Thyroid gland (tissue), 4 donors: ENCODE measurements around the gene BCAT1.

Experiments
- CTCF ChIP-seq, 6 experiments: fragments of 200-600 bp in 3 of 6; fragments of 450-650 bp in 3 of 6; sonication (generic) in 3 of 6; IDR thresholded peaks; one replicate each; pipeline ENCODE4 v1.5.1; 2016 to 2019; ENCODE audit warnings: antibody characterized with exemption in 6 of 6, mild to moderate bottlenecking in 2 of 6, inconsistent platforms in 1 of 6, moderate library complexity in 1 of 6
- POLR2A ChIP-seq, 2 donors: fragments of 450-650 bp; IDR thresholded peaks; one replicate each; pipeline ENCODE4 v1.6.1; 2017; ENCODE audit warnings: antibody characterized with exemption in 2 of 2, mild to moderate bottlenecking in 2 of 2, moderate library complexity in 1 of 2

- TF ChIP-seq CTCF (IDR thresholded peaks at IDR 0.05) (no peak), POLR2A (IDR thresholded peaks at IDR 0.05) (no peak)
Observed at GRCh38 chr12:24810378-24810777, 138.5 kb downstream of the BCAT1 start.
